Liver (tissue), 9 donors: ENCODE measurements around the gene DAPK1. TPM values are rescaled to one million over a fixed set of nuclear protein-coding genes. Genes with fewer than 3 reads are reported as not detected.

ENCODE experiments used
- DNase-seq: peaks from one replicate; pipeline ENCODE4 v3.0.0-alpha.2; 2017; ENCODE audit warnings: low spot score
- H3K27ac ChIP-seq, 2 donors: one replicate each; pipeline ENCODE4 v1.7.0; 2013; ENCODE audit warnings: inconsistent platforms in 2 of 2, low read length in 2 of 2, control low read depth in 1 of 2, low read depth in 1 of 2, mild to moderate bottlenecking in 1 of 2
- H3K27me3 ChIP-seq, 4 donors: one replicate each; pipeline versions ENCODE4 v1.6.1 to v1.7.0; 2013; ENCODE audit warnings: low read length in 3 of 4, inconsistent platforms in 1 of 4, mild to moderate bottlenecking in 1 of 4, moderate library complexity in 1 of 4; ENCODE audit not compliant: control insufficient read depth in 4 of 4, insufficient read depth in 4 of 4
- H3K36me3 ChIP-seq, 4 donors: one replicate each; pipeline versions ENCODE4 v1.6.1 to v1.7.0; 2013; ENCODE audit warnings: low read length in 3 of 4, mild to moderate bottlenecking in 3 of 4, low read depth in 1 of 4, moderate library complexity in 1 of 4; ENCODE audit not compliant: control insufficient read depth in 4 of 4, insufficient read depth in 3 of 4
- H3K4me1 ChIP-seq, 4 donors: one replicate each; pipeline versions ENCODE4 v1.6.1 to v1.7.0; 2013; ENCODE audit warnings: low read length in 3 of 4, mild to moderate bottlenecking in 3 of 4, moderate library complexity in 1 of 4; ENCODE audit not compliant: control insufficient read depth in 4 of 4, insufficient read depth in 4 of 4
- H3K4me3 ChIP-seq, 3 donors: one replicate each; pipeline versions ENCODE4 v1.6.1 to v1.7.0; 2013; ENCODE audit warnings: low read length in 3 of 3, control low read depth in 1 of 3, low read depth in 1 of 3, mild to moderate bottlenecking in 1 of 3
- H3K9ac ChIP-seq, 2 donors: one replicate each; pipeline ENCODE4 v1.7.0; 2013; ENCODE audit warnings: low read length in 2 of 2, mild to moderate bottlenecking in 2 of 2, moderate library complexity in 2 of 2, control low read depth in 1 of 2, low read depth in 1 of 2
- H3K9me3 ChIP-seq, 4 donors: one replicate each; pipeline versions ENCODE4 v1.6.1 to v1.7.0; 2013; ENCODE audit warnings: low read length in 3 of 4; ENCODE audit not compliant: control insufficient read depth in 4 of 4
- EGR1 ChIP-seq, 2 donors: IDR thresholded peaks; 2 replicates each; pipeline ENCODE4 v1.6.1; 2016 to 2018; ENCODE audit warnings: antibody characterized with exemption in 2 of 2, low read depth in 2 of 2
- FOXA1 ChIP-seq: IDR thresholded peaks from 2 replicates; pipeline ENCODE4 v1.6.1; 2016; ENCODE audit warnings: antibody characterized with exemption
- FOXA2 ChIP-seq: IDR thresholded peaks from 2 replicates; pipeline ENCODE4 v1.6.1; 2016; ENCODE audit warnings: antibody characterized with exemption
- GABPA ChIP-seq, 2 donors: IDR thresholded peaks in 1 of 2; conservative IDR thresholded peaks in 1 of 2; 2 replicates each; pipeline ENCODE4 v1.6.1; 2016; ENCODE audit warnings: antibody characterized with exemption in 2 of 2, mild to moderate bottlenecking in 1 of 2, moderate library complexity in 1 of 2
- HNF4A ChIP-seq, 2 donors: conservative IDR thresholded peaks; 2 replicates each; pipeline ENCODE4 v1.6.1; 2016; ENCODE audit warnings: antibody characterized with exemption in 2 of 2, mild to moderate bottlenecking in 2 of 2
- HNF4G ChIP-seq: IDR thresholded peaks from 2 replicates; pipeline ENCODE4 v1.6.1; 2016; ENCODE audit warnings: antibody characterized with exemption
- JUND ChIP-seq, 2 donors: IDR thresholded peaks; 2 replicates each; pipeline ENCODE4 v1.6.1; 2016; ENCODE audit warnings: antibody characterized with exemption in 2 of 2
- NR2F2 ChIP-seq: IDR thresholded peaks from 2 replicates; pipeline ENCODE4 v1.6.1; 2016; ENCODE audit warnings: antibody characterized with exemption
- RAD21 ChIP-seq, 2 donors: IDR thresholded peaks; 2 replicates each; pipeline ENCODE4 v1.6.1; 2016; ENCODE audit warnings: antibody characterized with exemption in 2 of 2, mild to moderate bottlenecking in 2 of 2
- RXRA ChIP-seq, 2 donors: IDR thresholded peaks; 2 replicates each; pipeline ENCODE4 v1.6.1; 2017 to 2018; ENCODE audit warnings: antibody characterized with exemption in 2 of 2, mild to moderate bottlenecking in 1 of 2
- TAF1 ChIP-seq: conservative IDR thresholded peaks from 2 replicates; pipeline ENCODE4 v1.6.1; 2016; ENCODE audit warnings: antibody characterized with exemption, mild to moderate bottlenecking
- YY1 ChIP-seq: IDR thresholded peaks from 2 replicates; pipeline ENCODE4 v1.6.1; 2016; ENCODE audit warnings: antibody characterized with exemption, mild to moderate bottlenecking
- WGBS: extraction: QIAGEN DNeasy Blood & Tissue Kit; methylation state at CpG from one replicate; pipeline ENCODE4 v1.1.7; 2013; 5-methylcytosine and 5-hydroxymethylcytosine counted together
- polyA plus RNA-seq, 2 donors: library from polyadenylated mRNA; stranded (reverse) in 1 of 2; unstranded in 1 of 2; fragments of 200-250 nt in 1 of 2; fragments of >200 nt in 1 of 2; fragmentation: Nextera tagmentation in 1 of 2; extraction: Ambion mirVana in 1 of 2; gene quantifications; one replicate each; pipeline versions ENCODE4 v1.2.1 to v1.2.3, GENCODE V29; 2013 to 2015
- total RNA-seq, 2 donors: library from RNA; depleted of rRNA; stranded (reverse); fragments of >200 nt; gene quantifications; one replicate each; pipeline ENCODE4 v1.2.3, GENCODE V29; 2014
- TF ChIP-seq, protein P1 (sequence below): fragments of 150-350 bp; IDR thresholded peaks from 2 replicates; pipeline ENCODE4 v1.5.1; 2017; ENCODE audit warnings: improper control_type of control experiment, low read depth, low read length; ENCODE audit not compliant: missing input control
- TF ChIP-seq, protein P2 (sequence below): IDR thresholded peaks from 2 replicates; pipeline ENCODE4 v1.6.1; 2016; ENCODE audit warnings: antibody characterized with exemption
- TF ChIP-seq, protein P3 (sequence below): IDR thresholded peaks from 2 replicates; pipeline ENCODE4 v1.6.1; 2016; ENCODE audit warnings: antibody characterized with exemption, mild to moderate bottlenecking
- TF ChIP-seq, protein P4 (sequence below): IDR thresholded peaks from 2 replicates; pipeline ENCODE4 v1.6.1; 2016; ENCODE audit warnings: antibody characterized with exemption
- TF ChIP-seq, protein P5 (sequence below): IDR thresholded peaks from 2 replicates; pipeline ENCODE4 v1.6.1; 2016; ENCODE audit warnings: antibody characterized with exemption
- donor health status: healthy.
- donor health status: healthy.
- donor health status: healthy.
- donor health status: healthy.
- donor health status: healthy.

The DAPK1 gene
- total and polyA plus RNA-seq, 4 donors: 14.0 to 40.8 (median 21.8) TPM

DNA sequence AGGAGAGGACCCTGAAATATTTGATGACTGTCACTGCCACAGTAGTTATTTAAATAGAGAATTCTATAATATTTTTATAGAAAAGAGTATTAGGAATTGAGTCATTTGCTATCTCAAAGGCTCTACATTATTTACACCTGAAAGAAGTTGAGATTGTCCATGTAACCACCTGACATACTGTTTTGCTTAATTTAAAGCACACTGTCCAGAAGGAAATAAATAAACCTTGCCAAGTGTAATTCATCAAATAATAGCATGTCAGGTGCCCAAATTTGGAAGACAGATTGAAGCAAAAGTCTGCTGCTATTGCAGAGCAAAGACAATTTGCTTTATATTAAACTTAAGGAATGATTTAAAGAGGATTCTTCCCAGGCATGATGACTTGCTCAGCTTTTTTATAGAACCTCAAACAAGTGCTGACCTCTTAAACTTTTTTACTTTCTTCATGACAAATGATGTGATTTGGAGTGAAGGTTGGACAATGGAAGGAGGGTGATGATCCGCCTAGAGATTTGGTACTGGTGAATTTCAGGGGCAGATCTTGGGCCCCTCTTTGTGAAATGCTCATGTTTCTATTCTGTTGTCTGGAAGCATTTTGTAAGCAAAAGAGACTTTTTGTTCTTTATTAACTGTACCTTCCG is 65.0 kb downstream of the DAPK1 start (continued):
- TF ChIP-seq, protein P1, sequence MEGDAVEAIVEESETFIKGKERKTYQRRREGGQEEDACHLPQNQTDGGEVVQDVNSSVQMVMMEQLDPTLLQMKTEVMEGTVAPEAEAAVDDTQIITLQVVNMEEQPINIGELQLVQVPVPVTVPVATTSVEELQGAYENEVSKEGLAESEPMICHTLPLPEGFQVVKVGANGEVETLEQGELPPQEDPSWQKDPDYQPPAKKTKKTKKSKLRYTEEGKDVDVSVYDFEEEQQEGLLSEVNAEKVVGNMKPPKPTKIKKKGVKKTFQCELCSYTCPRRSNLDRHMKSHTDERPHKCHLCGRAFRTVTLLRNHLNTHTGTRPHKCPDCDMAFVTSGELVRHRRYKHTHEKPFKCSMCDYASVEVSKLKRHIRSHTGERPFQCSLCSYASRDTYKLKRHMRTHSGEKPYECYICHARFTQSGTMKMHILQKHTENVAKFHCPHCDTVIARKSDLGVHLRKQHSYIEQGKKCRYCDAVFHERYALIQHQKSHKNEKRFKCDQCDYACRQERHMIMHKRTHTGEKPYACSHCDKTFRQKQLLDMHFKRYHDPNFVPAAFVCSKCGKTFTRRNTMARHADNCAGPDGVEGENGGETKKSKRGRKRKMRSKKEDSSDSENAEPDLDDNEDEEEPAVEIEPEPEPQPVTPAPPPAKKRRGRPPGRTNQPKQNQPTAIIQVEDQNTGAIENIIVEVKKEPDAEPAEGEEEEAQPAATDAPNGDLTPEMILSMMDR: no peak

DNA sequence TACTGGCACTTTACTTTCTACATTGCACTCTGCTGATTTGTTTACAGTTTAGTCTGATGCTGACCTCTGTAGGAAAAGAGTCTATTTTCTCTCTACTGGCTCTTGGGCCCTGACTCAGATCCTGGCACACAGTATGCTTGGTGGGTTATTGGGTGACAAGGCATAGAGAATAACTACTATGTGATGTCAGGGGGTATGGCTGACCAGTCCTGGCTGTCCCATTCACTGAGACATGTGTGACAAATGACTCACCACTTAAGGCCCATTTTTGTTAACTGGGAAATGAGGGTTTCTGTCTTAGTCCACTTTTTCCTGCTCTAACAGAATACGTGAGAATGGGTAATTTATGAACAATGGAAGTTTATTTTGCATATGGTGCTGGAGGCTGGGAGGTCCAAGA is 66.4 kb downstream of the DAPK1 start:
- no peaks in the 10 kb centered on the region for H3K27me3 ChIP-seq
- H3K4me1 ChIP-seq: peaks cover 16 to 51% (median 47%) of the 10 kb centered on the region in 4 donors
- H3K36me3 ChIP-seq: no peaks in the 10 kb centered on the region
- WGBS: 82% methylated on average over 1 of the region's 1 CpG
- no peak overlapping the region for H3K4me3 ChIP-seq
- no peaks in the 10 kb centered on the region for H3K9me3 ChIP-seq
- DNase-seq: no peak
- TF ChIP-seq HNF4G (no peak), RAD21 (IDR thresholded peaks at IDR 0.05) (no peak), JUND (IDR thresholded peaks at IDR 0.05) (no peak), EGR1 (IDR thresholded peaks at IDR 0.05; ENCODE audit: low read depth in 2 of 2) (no peak), GABPA (IDR thresholded peaks at IDR 0.05 in 1 of 2, conservative IDR thresholded peaks at IDR 0.05 in 1 of 2) (no peak), NR2F2 (no peak), TAF1 (no peak), HNF4A (conservative IDR thresholded peaks at IDR 0.05) (no peak), YY1 (no peak), FOXA1 (no peak), FOXA2 (no peak), RXRA (IDR thresholded peaks at IDR 0.05) (no peak)
- TF ChIP-seq, protein P2, sequence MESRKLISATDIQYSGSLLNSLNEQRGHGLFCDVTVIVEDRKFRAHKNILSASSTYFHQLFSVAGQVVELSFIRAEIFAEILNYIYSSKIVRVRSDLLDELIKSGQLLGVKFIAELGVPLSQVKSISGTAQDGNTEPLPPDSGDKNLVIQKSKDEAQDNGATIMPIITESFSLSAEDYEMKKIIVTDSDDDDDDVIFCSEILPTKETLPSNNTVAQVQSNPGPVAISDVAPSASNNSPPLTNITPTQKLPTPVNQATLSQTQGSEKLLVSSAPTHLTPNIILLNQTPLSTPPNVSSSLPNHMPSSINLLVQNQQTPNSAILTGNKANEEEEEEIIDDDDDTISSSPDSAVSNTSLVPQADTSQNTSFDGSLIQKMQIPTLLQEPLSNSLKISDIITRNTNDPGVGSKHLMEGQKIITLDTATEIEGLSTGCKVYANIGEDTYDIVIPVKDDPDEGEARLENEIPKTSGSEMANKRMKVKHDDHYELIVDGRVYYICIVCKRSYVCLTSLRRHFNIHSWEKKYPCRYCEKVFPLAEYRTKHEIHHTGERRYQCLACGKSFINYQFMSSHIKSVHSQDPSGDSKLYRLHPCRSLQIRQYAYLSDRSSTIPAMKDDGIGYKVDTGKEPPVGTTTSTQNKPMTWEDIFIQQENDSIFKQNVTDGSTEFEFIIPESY: no peak
- TF ChIP-seq, protein P3, sequence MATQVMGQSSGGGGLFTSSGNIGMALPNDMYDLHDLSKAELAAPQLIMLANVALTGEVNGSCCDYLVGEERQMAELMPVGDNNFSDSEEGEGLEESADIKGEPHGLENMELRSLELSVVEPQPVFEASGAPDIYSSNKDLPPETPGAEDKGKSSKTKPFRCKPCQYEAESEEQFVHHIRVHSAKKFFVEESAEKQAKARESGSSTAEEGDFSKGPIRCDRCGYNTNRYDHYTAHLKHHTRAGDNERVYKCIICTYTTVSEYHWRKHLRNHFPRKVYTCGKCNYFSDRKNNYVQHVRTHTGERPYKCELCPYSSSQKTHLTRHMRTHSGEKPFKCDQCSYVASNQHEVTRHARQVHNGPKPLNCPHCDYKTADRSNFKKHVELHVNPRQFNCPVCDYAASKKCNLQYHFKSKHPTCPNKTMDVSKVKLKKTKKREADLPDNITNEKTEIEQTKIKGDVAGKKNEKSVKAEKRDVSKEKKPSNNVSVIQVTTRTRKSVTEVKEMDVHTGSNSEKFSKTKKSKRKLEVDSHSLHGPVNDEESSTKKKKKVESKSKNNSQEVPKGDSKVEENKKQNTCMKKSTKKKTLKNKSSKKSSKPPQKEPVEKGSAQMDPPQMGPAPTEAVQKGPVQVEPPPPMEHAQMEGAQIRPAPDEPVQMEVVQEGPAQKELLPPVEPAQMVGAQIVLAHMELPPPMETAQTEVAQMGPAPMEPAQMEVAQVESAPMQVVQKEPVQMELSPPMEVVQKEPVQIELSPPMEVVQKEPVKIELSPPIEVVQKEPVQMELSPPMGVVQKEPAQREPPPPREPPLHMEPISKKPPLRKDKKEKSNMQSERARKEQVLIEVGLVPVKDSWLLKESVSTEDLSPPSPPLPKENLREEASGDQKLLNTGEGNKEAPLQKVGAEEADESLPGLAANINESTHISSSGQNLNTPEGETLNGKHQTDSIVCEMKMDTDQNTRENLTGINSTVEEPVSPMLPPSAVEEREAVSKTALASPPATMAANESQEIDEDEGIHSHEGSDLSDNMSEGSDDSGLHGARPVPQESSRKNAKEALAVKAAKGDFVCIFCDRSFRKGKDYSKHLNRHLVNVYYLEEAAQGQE: no peak
- TF ChIP-seq, protein P1: no peak
- TF ChIP-seq, protein P4, sequence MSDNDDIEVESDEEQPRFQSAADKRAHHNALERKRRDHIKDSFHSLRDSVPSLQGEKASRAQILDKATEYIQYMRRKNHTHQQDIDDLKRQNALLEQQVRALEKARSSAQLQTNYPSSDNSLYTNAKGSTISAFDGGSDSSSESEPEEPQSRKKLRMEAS: no peak
- TF ChIP-seq, protein P5, sequence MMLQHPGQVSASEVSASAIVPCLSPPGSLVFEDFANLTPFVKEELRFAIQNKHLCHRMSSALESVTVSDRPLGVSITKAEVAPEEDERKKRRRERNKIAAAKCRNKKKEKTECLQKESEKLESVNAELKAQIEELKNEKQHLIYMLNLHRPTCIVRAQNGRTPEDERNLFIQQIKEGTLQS: no peak
- H3K27ac ChIP-seq: peak overlapping the region in 1 of 2 donors; percentile 26
- H3K9ac ChIP-seq: no peak overlapping the region
